ENCODE measurements around the gene ADRA2C.

DNA sequence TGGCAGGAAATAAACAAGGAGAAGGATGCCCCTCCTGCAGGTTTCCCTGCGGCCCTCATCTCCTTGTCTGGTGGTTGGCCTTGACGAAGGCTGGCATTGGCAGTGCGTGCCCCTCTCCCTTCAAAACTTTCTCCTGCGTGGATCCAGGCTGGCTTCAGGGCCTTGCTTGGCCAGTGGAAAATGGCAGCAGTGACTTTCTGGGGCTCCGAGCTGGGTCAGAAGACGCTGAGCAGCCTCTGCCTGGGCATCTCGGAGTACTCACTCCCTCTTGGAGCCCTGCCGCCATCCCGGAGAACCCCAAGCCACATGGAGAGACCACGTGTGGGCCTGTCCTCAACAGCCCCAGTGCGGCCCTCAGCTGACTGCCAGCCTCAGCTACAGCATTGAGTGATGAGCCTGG is 39.5 kb downstream of the ADRA2C start:
- TF ChIP-seq, protein P1, sequence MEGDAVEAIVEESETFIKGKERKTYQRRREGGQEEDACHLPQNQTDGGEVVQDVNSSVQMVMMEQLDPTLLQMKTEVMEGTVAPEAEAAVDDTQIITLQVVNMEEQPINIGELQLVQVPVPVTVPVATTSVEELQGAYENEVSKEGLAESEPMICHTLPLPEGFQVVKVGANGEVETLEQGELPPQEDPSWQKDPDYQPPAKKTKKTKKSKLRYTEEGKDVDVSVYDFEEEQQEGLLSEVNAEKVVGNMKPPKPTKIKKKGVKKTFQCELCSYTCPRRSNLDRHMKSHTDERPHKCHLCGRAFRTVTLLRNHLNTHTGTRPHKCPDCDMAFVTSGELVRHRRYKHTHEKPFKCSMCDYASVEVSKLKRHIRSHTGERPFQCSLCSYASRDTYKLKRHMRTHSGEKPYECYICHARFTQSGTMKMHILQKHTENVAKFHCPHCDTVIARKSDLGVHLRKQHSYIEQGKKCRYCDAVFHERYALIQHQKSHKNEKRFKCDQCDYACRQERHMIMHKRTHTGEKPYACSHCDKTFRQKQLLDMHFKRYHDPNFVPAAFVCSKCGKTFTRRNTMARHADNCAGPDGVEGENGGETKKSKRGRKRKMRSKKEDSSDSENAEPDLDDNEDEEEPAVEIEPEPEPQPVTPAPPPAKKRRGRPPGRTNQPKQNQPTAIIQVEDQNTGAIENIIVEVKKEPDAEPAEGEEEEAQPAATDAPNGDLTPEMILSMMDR (IDR thresholded peaks at IDR 0.05) = no peak
- TF ChIP-seq NFE2L2 (conservative IDR thresholded peaks at IDR 0.05; ENCODE audit: low read length) = no peak
- no peak for TF ChIP-seq KDM1A (IDR thresholded peaks at IDR 0.05; ENCODE audit: low read depth)
- TF ChIP-seq, protein P2, sequence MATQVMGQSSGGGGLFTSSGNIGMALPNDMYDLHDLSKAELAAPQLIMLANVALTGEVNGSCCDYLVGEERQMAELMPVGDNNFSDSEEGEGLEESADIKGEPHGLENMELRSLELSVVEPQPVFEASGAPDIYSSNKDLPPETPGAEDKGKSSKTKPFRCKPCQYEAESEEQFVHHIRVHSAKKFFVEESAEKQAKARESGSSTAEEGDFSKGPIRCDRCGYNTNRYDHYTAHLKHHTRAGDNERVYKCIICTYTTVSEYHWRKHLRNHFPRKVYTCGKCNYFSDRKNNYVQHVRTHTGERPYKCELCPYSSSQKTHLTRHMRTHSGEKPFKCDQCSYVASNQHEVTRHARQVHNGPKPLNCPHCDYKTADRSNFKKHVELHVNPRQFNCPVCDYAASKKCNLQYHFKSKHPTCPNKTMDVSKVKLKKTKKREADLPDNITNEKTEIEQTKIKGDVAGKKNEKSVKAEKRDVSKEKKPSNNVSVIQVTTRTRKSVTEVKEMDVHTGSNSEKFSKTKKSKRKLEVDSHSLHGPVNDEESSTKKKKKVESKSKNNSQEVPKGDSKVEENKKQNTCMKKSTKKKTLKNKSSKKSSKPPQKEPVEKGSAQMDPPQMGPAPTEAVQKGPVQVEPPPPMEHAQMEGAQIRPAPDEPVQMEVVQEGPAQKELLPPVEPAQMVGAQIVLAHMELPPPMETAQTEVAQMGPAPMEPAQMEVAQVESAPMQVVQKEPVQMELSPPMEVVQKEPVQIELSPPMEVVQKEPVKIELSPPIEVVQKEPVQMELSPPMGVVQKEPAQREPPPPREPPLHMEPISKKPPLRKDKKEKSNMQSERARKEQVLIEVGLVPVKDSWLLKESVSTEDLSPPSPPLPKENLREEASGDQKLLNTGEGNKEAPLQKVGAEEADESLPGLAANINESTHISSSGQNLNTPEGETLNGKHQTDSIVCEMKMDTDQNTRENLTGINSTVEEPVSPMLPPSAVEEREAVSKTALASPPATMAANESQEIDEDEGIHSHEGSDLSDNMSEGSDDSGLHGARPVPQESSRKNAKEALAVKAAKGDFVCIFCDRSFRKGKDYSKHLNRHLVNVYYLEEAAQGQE (IDR thresholded peaks at IDR 0.05) = no peak
- no peak for TF ChIP-seq POLR2A (IDR thresholded peaks at IDR 0.05; ENCODE audit: low read length)
- TF ChIP-seq, protein P3, sequence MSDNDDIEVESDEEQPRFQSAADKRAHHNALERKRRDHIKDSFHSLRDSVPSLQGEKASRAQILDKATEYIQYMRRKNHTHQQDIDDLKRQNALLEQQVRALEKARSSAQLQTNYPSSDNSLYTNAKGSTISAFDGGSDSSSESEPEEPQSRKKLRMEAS (IDR thresholded peaks at IDR 0.05) = no peak
- no peak for TF ChIP-seq PHF8 (IDR thresholded peaks at IDR 0.05; ENCODE audit: borderline replicate concordance, low read depth)
- TF ChIP-seq, protein P4, sequence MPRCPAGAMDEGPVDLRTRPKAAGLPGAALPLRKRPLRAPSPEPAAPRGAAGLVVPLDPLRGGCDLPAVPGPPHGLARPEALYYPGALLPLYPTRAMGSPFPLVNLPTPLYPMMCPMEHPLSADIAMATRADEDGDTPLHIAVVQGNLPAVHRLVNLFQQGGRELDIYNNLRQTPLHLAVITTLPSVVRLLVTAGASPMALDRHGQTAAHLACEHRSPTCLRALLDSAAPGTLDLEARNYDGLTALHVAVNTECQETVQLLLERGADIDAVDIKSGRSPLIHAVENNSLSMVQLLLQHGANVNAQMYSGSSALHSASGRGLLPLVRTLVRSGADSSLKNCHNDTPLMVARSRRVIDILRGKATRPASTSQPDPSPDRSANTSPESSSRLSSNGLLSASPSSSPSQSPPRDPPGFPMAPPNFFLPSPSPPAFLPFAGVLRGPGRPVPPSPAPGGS (IDR thresholded peaks at IDR 0.05) = no peak
- no peak for TF ChIP-seq ZSCAN20 (CRISPR knock-in tag; IDR thresholded peaks at IDR 0.05)
- no peak for TF ChIP-seq SMC3 (IDR thresholded peaks at IDR 0.05)
